Nephron progenitor cell (in vitro differentiated cells): ENCODE measurements around the gene PID1.

ENCODE experiments used
- DNase-seq: peaks from one replicate; pipeline ENCODE4 v3.0.0; 2021
- H3K27ac Mint-ChIP-seq: 2 replicates; pipeline ENCODE4 v1.8.0; 2021; ENCODE audit warnings: mild to moderate bottlenecking, moderate library complexity, mixed read lengths
- H3K27me3 Mint-ChIP-seq: 2 replicates; pipeline ENCODE4 v1.8.0; 2021; ENCODE audit warnings: mild to moderate bottlenecking, low read depth, mixed read lengths; ENCODE audit not compliant: poor library complexity
- H3K36me3 Mint-ChIP-seq: 2 replicates; pipeline ENCODE4 v1.8.0; 2021; ENCODE audit warnings: low read depth, mixed read lengths
- H3K4me1 Mint-ChIP-seq: 2 replicates; pipeline ENCODE4 v1.8.0; 2021; ENCODE audit warnings: mixed read lengths
- H3K4me3 Mint-ChIP-seq: 2 replicates; pipeline ENCODE4 v1.8.0; 2021; ENCODE audit warnings: mild to moderate bottlenecking, moderate library complexity, mixed read lengths
- H3K9me3 Mint-ChIP-seq: 2 replicates; pipeline ENCODE4 v1.8.0; 2021; ENCODE audit warnings: mild to moderate bottlenecking, moderate library complexity, mixed read lengths
- CTCF ChIP-seq: fragments of 200-600 bp; sonication (generic); IDR thresholded peaks from 2 replicates; pipeline ENCODE4 v1.5.0; 2021; ENCODE audit warnings: antibody characterized with exemption

PID1 gene

GRCh38 chr2:229104974-229105387, 166.1 kb downstream of the PID1 start:
- Mint-ChIP-seq H3K4me1 (no peaks in the 10 kb centered on the region), H3K27me3 (peaks cover 5% of the 10 kb centered on the region), H3K9me3 (no peaks in the 10 kb centered on the region), H3K27ac (no peak overlapping the region), H3K36me3 (no peaks in the 10 kb centered on the region), H3K4me3 (no peak overlapping the region)
- TF ChIP-seq CTCF = no peak
- no peak for DNase-seq

GRCh38 chr2:229104025-229104424, 167.1 kb downstream of the PID1 start:
- H3K4me1 Mint-ChIP-seq = no peaks in the 10 kb centered on the region
- H3K27ac Mint-ChIP-seq = no peak overlapping the region
- H3K27me3 Mint-ChIP-seq = no peaks in the 10 kb centered on the region
- H3K9me3 Mint-ChIP-seq = no peaks in the 10 kb centered on the region
- no peak overlapping the region for H3K4me3 Mint-ChIP-seq
- no peaks in the 10 kb centered on the region for H3K36me3 Mint-ChIP-seq
- DNase-seq = no peak
- no peak for TF ChIP-seq CTCF

GRCh38 chr2:229101314-229101713, 169.8 kb downstream of the PID1 start:
- Mint-ChIP-seq H3K4me1 (no peaks in the 10 kb centered on the region), H3K4me3 (no peak overlapping the region), H3K27me3 (peaks cover 4% of the 10 kb centered on the region), H3K9me3 (no peaks in the 10 kb centered on the region), H3K36me3 (no peaks in the 10 kb centered on the region), H3K27ac (no peak overlapping the region)
- DNase-seq = no peak
- no peak for TF ChIP-seq CTCF

- TF ChIP-seq CTCF = no peak
- Mint-ChIP-seq H3K4me3 (no peak overlapping the region), H3K27ac (no peak overlapping the region), H3K27me3 (peaks cover 6% of the 10 kb centered on the region), H3K4me1 (no peaks in the 10 kb centered on the region), H3K36me3 (no peaks in the 10 kb centered on the region), H3K9me3 (no peaks in the 10 kb centered on the region)
- DNase-seq = no peak
Measured at GRCh38 chr2:229099231-229099630, 171.9 kb downstream of the PID1 start.

GRCh38 chr2:229098801-229099200, 172.3 kb downstream of the PID1 start:
- no peaks in the 10 kb centered on the region for H3K4me1 Mint-ChIP-seq
- DNase-seq = no peak
- H3K36me3 Mint-ChIP-seq = no peaks in the 10 kb centered on the region
- H3K27me3 Mint-ChIP-seq = peaks cover 6% of the 10 kb centered on the region
- H3K27ac Mint-ChIP-seq = no peak overlapping the region
- H3K9me3 Mint-ChIP-seq = no peaks in the 10 kb centered on the region
- no peak overlapping the region for H3K4me3 Mint-ChIP-seq
- TF ChIP-seq CTCF = no peak

- no peak overlapping the region for H3K4me3 Mint-ChIP-seq
- no peak overlapping the region for H3K27ac Mint-ChIP-seq
- H3K9me3 Mint-ChIP-seq = no peaks in the 10 kb centered on the region
- H3K4me1 Mint-ChIP-seq = no peaks in the 10 kb centered on the region
- DNase-seq = no peak
- H3K27me3 Mint-ChIP-seq = peaks cover 6% of the 10 kb centered on the region
- no peak for TF ChIP-seq CTCF
- H3K36me3 Mint-ChIP-seq = no peaks in the 10 kb centered on the region
Measured at GRCh38 chr2:229096409-229097066, 174.5 kb downstream of the PID1 start.
